ENCODE measurements around the gene NOPCHAP1.

GRCh38 chr12:104999347-104999685 lies 13.2 kb downstream of the NOPCHAP1 start:
- TF ChIP-seq CTCF (IDR thresholded peaks at IDR 0.05), result no peak
- TF ChIP-seq POLR2A (IDR thresholded peaks at IDR 0.05), result no peak
